GM12878 (cell line): ENCODE measurements around the gene EDC3. TPM values are rescaled to one million over a fixed set of nuclear protein-coding genes. Genes with fewer than 3 reads are reported as not detected.

Source experiments
- ETV6 ChIP-seq, 2 experiments: fragments of 450-650 bp in 1 of 2; IDR thresholded peaks in 1 of 2; conservative IDR thresholded peaks in 1 of 2; 2 replicates each; pipeline ENCODE4 v1.6.1; 2014; ENCODE audit warnings: antibody characterized with exemption in 1 of 2, borderline replicate concordance in 1 of 2, low read depth in 1 of 2, mild to moderate bottlenecking in 1 of 2, moderate library complexity in 1 of 2
- FOXM1 ChIP-seq: IDR thresholded peaks from 2 replicates; pipeline ENCODE4 v1.6.1; 2012; ENCODE audit warnings: low read depth, mild to moderate bottlenecking, inconsistent platforms, low read length, moderate library complexity
- JUNB ChIP-seq: IDR thresholded peaks from 2 replicates; pipeline ENCODE4 v1.6.1; 2016; ENCODE audit warnings: antibody characterized with exemption, mild to moderate bottlenecking
- KDM1A ChIP-seq: fragments of 200-600 bp; sonication (generic); IDR thresholded peaks from 2 replicates; pipeline ENCODE4 v1.6.1; 2016; ENCODE audit warnings: borderline replicate concordance
- KLF5 ChIP-seq: fragments of 450-650 bp; IDR thresholded peaks from 2 replicates; pipeline ENCODE4 v1.6.1; 2014; ENCODE audit warnings: mild to moderate bottlenecking; ENCODE audit not compliant: partially characterized antibody
- NFYA ChIP-seq: IDR thresholded peaks from 2 replicates; pipeline ENCODE4 v1.6.1; 2011; ENCODE audit warnings: low read depth, mild to moderate bottlenecking, low read length, improper control_type of control experiment, borderline replicate concordance
- NKRF ChIP-seq: fragments of 450-650 bp; conservative IDR thresholded peaks from 2 replicates; pipeline ENCODE4 v1.6.1; 2017; ENCODE audit warnings: mild to moderate bottlenecking, moderate library complexity
- POLR2AphosphoS5 ChIP-seq: IDR thresholded peaks from 2 replicates; pipeline ENCODE4 v1.6.1; 2011; ENCODE audit warnings: mild to moderate bottlenecking, low read length, inconsistent platforms
- PRDM15 ChIP-seq: fragments of 450-650 bp; formaldehyde crosslinking; IDR thresholded peaks from 2 replicates; pipeline ENCODE4 v1.4.0; 2020; ENCODE audit warnings: mild to moderate bottlenecking, moderate library complexity
- RB1 ChIP-seq: fragments of 450-650 bp; formaldehyde crosslinking; IDR thresholded peaks from 2 replicates; pipeline ENCODE4 v1.6.1; 2017; ENCODE audit warnings: mild to moderate bottlenecking, borderline replicate concordance
- RBBP5 ChIP-seq: fragments of 200-600 bp; sonication (generic); conservative IDR thresholded peaks from 2 replicates; pipeline ENCODE4 v1.6.1; 2016
- SIX5 ChIP-seq: IDR thresholded peaks from 2 replicates; pipeline ENCODE4 v1.6.1; 2011; ENCODE audit warnings: mild to moderate bottlenecking, low read depth, low read length, moderate library complexity; ENCODE audit not compliant: severe bottlenecking
- SPI1 ChIP-seq: IDR thresholded peaks from 2 replicates; pipeline ENCODE4 v1.6.1; 2011; ENCODE audit warnings: low read depth, mild to moderate bottlenecking, low read length, moderate library complexity, borderline replicate concordance; ENCODE audit not compliant: insufficient read depth
- STAT1 ChIP-seq: fragments of 450-650 bp; conservative IDR thresholded peaks from 2 replicates; pipeline ENCODE4 v1.6.1; 2014; ENCODE audit warnings: antibody characterized with exemption, mild to moderate bottlenecking
- STAT3 ChIP-seq: IDR thresholded peaks from 2 replicates; pipeline ENCODE4 v1.6.1; 2011; ENCODE audit warnings: low read depth, low read length, improper control_type of control experiment
- TBL1XR1 ChIP-seq: IDR thresholded peaks from 2 replicates; pipeline ENCODE4 v1.6.1; 2012; ENCODE audit warnings: low read depth, low read length, improper control_type of control experiment
- USF2 ChIP-seq: IDR thresholded peaks from 2 replicates; pipeline ENCODE4 v1.6.1; 2011; ENCODE audit warnings: low read depth, low read length, improper control_type of control experiment, borderline replicate concordance
- WRNIP1 ChIP-seq: IDR thresholded peaks from 2 replicates; pipeline ENCODE4 v1.6.1; 2011; ENCODE audit warnings: low read depth, low read length, improper control_type of control experiment, borderline replicate concordance
- YY1 ChIP-seq: IDR thresholded peaks from 2 replicates; pipeline ENCODE4 v1.6.1; 2011; ENCODE audit warnings: low read depth, mild to moderate bottlenecking, low read length
- ZNF207 ChIP-seq: fragments of 450-650 bp; IDR thresholded peaks from 2 replicates; pipeline ENCODE4 v1.6.1; 2014; ENCODE audit warnings: antibody characterized with exemption, mild to moderate bottlenecking, borderline replicate concordance
- ZNF217 ChIP-seq: fragments of 450-650 bp; IDR thresholded peaks from 2 replicates; pipeline ENCODE4 v1.6.1; 2017; ENCODE audit warnings: antibody characterized with exemption, mild to moderate bottlenecking
- ZNF24 ChIP-seq: fragments of 450-650 bp; IDR thresholded peaks from 2 replicates; pipeline ENCODE4 v1.6.1; 2017; ENCODE audit warnings: antibody characterized with exemption, mild to moderate bottlenecking
- polyA plus RNA-seq, 11 experiments: library from polyadenylated mRNA; depleted of rRNA in 4 of 11; unstranded in 6 of 11; stranded (reverse) in 5 of 11; fragments of >200 nt; fragmentation: Nextera tagmentation in 4 of 11; fragmentation: Illumina TruSeq in 1 of 11; extraction: Ambion mirVana in 4 of 11; extraction: Trizol in 1 of 11; gene quantifications; 1 replicate in 1 of 11; 2 replicates in 10 of 11; pipeline versions ENCODE4 v1.2.1 to v1.2.3, GENCODE V29; 2011 to 2016; ENCODE audit warnings: inconsistent platforms in 2 of 11, missing spikeins in 2 of 11, low read depth in 1 of 11
- total RNA-seq, 4 experiments: library from RNA; depleted of rRNA in 3 of 4; stranded (reverse); fragments of >200 nt in 3 of 4; fragmentation: Illumina TruSeq in 1 of 4; extraction: Trizol in 1 of 4; gene quantifications; 2 replicates each; pipeline versions ENCODE4 v1.2.1 to v1.2.3, GENCODE V29; 2013 to 2021
- TF ChIP-seq, protein P1 (sequence below): IDR thresholded peaks from 2 replicates; pipeline ENCODE4 v1.6.1; 2011; ENCODE audit warnings: mild to moderate bottlenecking, low read depth, low read length, moderate library complexity; ENCODE audit not compliant: insufficient replicate concordance

EDC3 gene
- total and polyA plus RNA-seq, 10 of the 15 experiments (the other 5 are each of a cell fraction or from before 2014, with no cell fraction given) = 11.8 to 48.4 (median 35.3) TPM

GRCh38 chr15:74614744-74615507 is 80.9 kb downstream of the EDC3 start (continued):
- TF ChIP-seq NFYA (no peak), RB1 (0 out of 2 replicates have a peak, but pooled peaks have one; percentile 23), PRDM15 (CRISPR knock-in tag) (no peak), YY1 (no peak), ZNF24 (no peak), ZNF217 (peak; percentile 96), WRNIP1 (no peak), STAT3 (no peak), NKRF (peak; percentile 88), KDM1A (no peak), KLF5 (no peak), FOXM1 (no peak), USF2 (no peak), ZNF207 (peak; percentile 72; the same call in 1 of the 2 replicates), SIX5 (no peak), SPI1 (no peak), JUNB (no peak), POLR2AphosphoS5 (no peak), TBL1XR1 (no peak), ETV6 (conservative IDR thresholded peaks at IDR 0.05 in 1 of 2, IDR thresholded peaks at IDR 0.05 in 1 of 2; ENCODE audit: borderline replicate concordance in 1 of 2, low read depth in 1 of 2) (no peak), STAT1 (no peak), RBBP5 (no peak)
- TF ChIP-seq, protein P1, sequence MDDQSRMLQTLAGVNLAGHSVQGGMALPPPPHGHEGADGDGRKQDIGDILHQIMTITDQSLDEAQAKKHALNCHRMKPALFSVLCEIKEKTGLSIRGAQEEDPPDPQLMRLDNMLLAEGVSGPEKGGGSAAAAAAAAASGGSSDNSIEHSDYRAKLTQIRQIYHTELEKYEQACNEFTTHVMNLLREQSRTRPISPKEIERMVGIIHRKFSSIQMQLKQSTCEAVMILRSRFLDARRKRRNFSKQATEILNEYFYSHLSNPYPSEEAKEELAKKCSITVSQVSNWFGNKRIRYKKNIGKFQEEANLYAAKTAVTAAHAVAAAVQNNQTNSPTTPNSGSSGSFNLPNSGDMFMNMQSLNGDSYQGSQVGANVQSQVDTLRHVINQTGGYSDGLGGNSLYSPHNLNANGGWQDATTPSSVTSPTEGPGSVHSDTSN = peak; percentile 18
